HEK293 (cell line): ENCODE results near the gene HTR1B.
A peak's percentile ranks its signal among the peaks of the same experiment; 100 is the strongest.

Source experiments
- CTCF ChIA-PET: fragments of 350-600 bp; formaldehyde crosslinking; extraction: SDS; loops from one replicate; lab custom pipeline; 2021; ENCODE audit warnings: antibody characterized with exemption; lab: Yijun Ruan, JAX
- POLR2A ChIA-PET: fragments of 300-600 bp; formaldehyde crosslinking; extraction: SDS; loops from one replicate; lab custom pipeline; 2020; ENCODE audit warnings: antibody characterized with exemption, inconsistent platforms; lab: Yijun Ruan, JAX
- H3K27ac ChIP-seq: fragments of 200-500 bp; sonication (Bioruptor generic); 2 replicates; pipeline ENCODE4 v1.5.1; 2014; ENCODE audit warnings: low read depth, low read length, control low read depth, inconsistent platforms; ENCODE audit errors: extremely low read depth
- H3K36me3 ChIP-seq, 2 experiments: fragments of 200-500 bp in 1 of 2; sonication (Bioruptor generic) in 1 of 2; 1 replicate in 1 of 2; 2 replicates in 1 of 2; pipeline ENCODE4 v1.5.1; 2014 to 2017; ENCODE audit warnings: inconsistent platforms in 2 of 2, low read length in 2 of 2; ENCODE audit not compliant: control insufficient read depth in 2 of 2, insufficient read depth in 1 of 2
- H3K4me1 ChIP-seq: fragments of 200-500 bp; sonication (Bioruptor generic); 2 replicates; pipeline ENCODE4 v1.5.1; 2014; ENCODE audit warnings: mild to moderate bottlenecking, low read length, inconsistent platforms; ENCODE audit not compliant: control insufficient read depth, insufficient read depth
- H3K4me3 ChIP-seq: 2 replicates; pipeline ENCODE4 v1.5.1; 2011; ENCODE audit warnings: low read depth, mild to moderate bottlenecking, control low read depth, low read length, moderate library complexity
- H3K9me3 ChIP-seq: fragments of 200-500 bp; sonication (Bioruptor generic); 2 replicates; pipeline ENCODE4 v1.5.1; 2014; ENCODE audit warnings: low read depth, low read length, inconsistent platforms; ENCODE audit not compliant: control insufficient read depth, insufficient read depth
- CTCF ChIP-seq: fragments of 450-650 bp; formaldehyde crosslinking; IDR thresholded peaks from 2 replicates; pipeline ENCODE4 v1.5.1; 2016; ENCODE audit warnings: missing biosample characterization, missing genetic modification characterization
- EGR2 ChIP-seq: fragments of 450-650 bp; formaldehyde crosslinking; IDR thresholded peaks from 2 replicates; pipeline ENCODE4 v1.5.1; 2016; ENCODE audit warnings: low read depth, missing biosample characterization, missing genetic modification characterization
- KLF1 ChIP-seq: fragments of 450-650 bp; formaldehyde crosslinking; IDR thresholded peaks from 2 replicates; pipeline ENCODE4 v1.5.1; 2016; ENCODE audit warnings: missing biosample characterization, missing genetic modification characterization
- PBX3 ChIP-seq: sonication (generic); formaldehyde crosslinking; IDR thresholded peaks from 2 replicates; pipeline ENCODE4 v1.8.1; 2022; ENCODE audit warnings: mild to moderate bottlenecking, moderate library complexity, missing genetic modification reagents
- PRDM10 ChIP-seq: fragments of 450-650 bp; formaldehyde crosslinking; IDR thresholded peaks from 2 replicates; pipeline ENCODE4 v1.5.1; 2016; ENCODE audit warnings: missing biosample characterization, missing genetic modification characterization
- SALL2 ChIP-seq: fragments of 450-650 bp; formaldehyde crosslinking; IDR thresholded peaks from 2 replicates; pipeline ENCODE4 v1.5.0; 2017; ENCODE audit warnings: missing biosample characterization, mild to moderate bottlenecking, missing genetic modification characterization, borderline replicate concordance
- SCRT2 ChIP-seq: fragments of 450-650 bp; formaldehyde crosslinking; IDR thresholded peaks from 2 replicates; pipeline ENCODE4 v1.5.1; 2016; ENCODE audit warnings: missing biosample characterization, missing genetic modification characterization
- YY2 ChIP-seq: fragments of 450-650 bp; formaldehyde crosslinking; IDR thresholded peaks from 2 replicates; pipeline ENCODE4 v1.5.1; 2016; ENCODE audit warnings: missing biosample characterization, missing genetic modification characterization
- ZBTB1 ChIP-seq: fragments of 450-650 bp; formaldehyde crosslinking; IDR thresholded peaks from 2 replicates; pipeline ENCODE4 v1.5.1; 2016; ENCODE audit warnings: missing biosample characterization, missing genetic modification characterization
- ZFP37 ChIP-seq: fragments of 450-650 bp; formaldehyde crosslinking; IDR thresholded peaks from 2 replicates; pipeline ENCODE4 v1.5.1; 2016; ENCODE audit warnings: missing biosample characterization, missing genetic modification characterization
- ZIC2 ChIP-seq: fragments of 450-650 bp; formaldehyde crosslinking; IDR thresholded peaks from 2 replicates; pipeline ENCODE4 v1.5.1; 2016; ENCODE audit warnings: missing biosample characterization, missing genetic modification characterization
- ZNF239 ChIP-seq: fragments of 450-650 bp; formaldehyde crosslinking; IDR thresholded peaks from 2 replicates; pipeline ENCODE4 v1.5.1; 2016; ENCODE audit warnings: missing biosample characterization, missing genetic modification characterization
- ZNF266 ChIP-seq: fragments of 450-650 bp; formaldehyde crosslinking; IDR thresholded peaks from 2 replicates; pipeline ENCODE4 v1.5.1; 2016; ENCODE audit warnings: missing biosample characterization, missing genetic modification characterization, low read depth
- ZNF311 ChIP-seq: fragments of 450-650 bp; formaldehyde crosslinking; IDR thresholded peaks from 2 replicates; pipeline ENCODE4 v1.5.1; 2017; ENCODE audit warnings: missing biosample characterization, missing genetic modification characterization, borderline replicate concordance
- ZNF404 ChIP-seq: fragments of 450-650 bp; formaldehyde crosslinking; IDR thresholded peaks from 2 replicates; pipeline ENCODE4 v1.5.1; 2017; ENCODE audit warnings: missing biosample characterization, missing genetic modification characterization
- ZNF560 ChIP-seq: fragments of 450-650 bp; formaldehyde crosslinking; IDR thresholded peaks from 2 replicates; pipeline ENCODE4 v1.5.1; 2017; ENCODE audit warnings: missing biosample characterization, missing genetic modification characterization, borderline replicate concordance
- ZNF600 ChIP-seq: fragments of 450-650 bp; formaldehyde crosslinking; IDR thresholded peaks from 2 replicates; pipeline ENCODE4 v1.5.1; 2016; ENCODE audit warnings: missing biosample characterization, missing genetic modification characterization
- ZNF654 ChIP-seq: fragments of 450-650 bp; formaldehyde crosslinking; IDR thresholded peaks from 2 replicates; pipeline ENCODE4 v1.5.1; 2016; ENCODE audit warnings: low read depth, missing biosample characterization, missing genetic modification characterization
- TF ChIP-seq, protein P1 (sequence below): fragments of 450-650 bp; formaldehyde crosslinking; IDR thresholded peaks from 2 replicates; pipeline ENCODE4 v1.5.1; 2017; ENCODE audit warnings: missing biosample characterization, missing genetic modification characterization
- TF ChIP-seq, protein P2 (sequence below): fragments of 450-650 bp; formaldehyde crosslinking; conservative IDR thresholded peaks from 2 replicates; pipeline ENCODE4 v1.5.1; 2016; ENCODE audit warnings: low read depth, missing biosample characterization, missing genetic modification characterization
- TF ChIP-seq, protein P3 (sequence below): fragments of 450-650 bp; formaldehyde crosslinking; IDR thresholded peaks from 2 replicates; pipeline ENCODE4 v1.5.1; 2017; ENCODE audit warnings: missing biosample characterization, mild to moderate bottlenecking, missing genetic modification characterization, moderate library complexity

Gene HTR1B

GRCh38 chr6:77466055-77466450, 2.8 kb upstream of the HTR1B start (continued):
- TF ChIP-seq, protein P1, sequence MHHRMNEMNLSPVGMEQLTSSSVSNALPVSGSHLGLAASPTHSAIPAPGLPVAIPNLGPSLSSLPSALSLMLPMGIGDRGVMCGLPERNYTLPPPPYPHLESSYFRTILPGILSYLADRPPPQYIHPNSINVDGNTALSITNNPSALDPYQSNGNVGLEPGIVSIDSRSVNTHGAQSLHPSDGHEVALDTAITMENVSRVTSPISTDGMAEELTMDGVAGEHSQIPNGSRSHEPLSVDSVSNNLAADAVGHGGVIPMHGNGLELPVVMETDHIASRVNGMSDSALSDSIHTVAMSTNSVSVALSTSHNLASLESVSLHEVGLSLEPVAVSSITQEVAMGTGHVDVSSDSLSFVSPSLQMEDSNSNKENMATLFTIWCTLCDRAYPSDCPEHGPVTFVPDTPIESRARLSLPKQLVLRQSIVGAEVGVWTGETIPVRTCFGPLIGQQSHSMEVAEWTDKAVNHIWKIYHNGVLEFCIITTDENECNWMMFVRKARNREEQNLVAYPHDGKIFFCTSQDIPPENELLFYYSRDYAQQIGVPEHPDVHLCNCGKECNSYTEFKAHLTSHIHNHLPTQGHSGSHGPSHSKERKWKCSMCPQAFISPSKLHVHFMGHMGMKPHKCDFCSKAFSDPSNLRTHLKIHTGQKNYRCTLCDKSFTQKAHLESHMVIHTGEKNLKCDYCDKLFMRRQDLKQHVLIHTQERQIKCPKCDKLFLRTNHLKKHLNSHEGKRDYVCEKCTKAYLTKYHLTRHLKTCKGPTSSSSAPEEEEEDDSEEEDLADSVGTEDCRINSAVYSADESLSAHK (tag by site-specific recombination), result peak; percentile 99
- TF ChIP-seq CTCF (tag by site-specific recombination), result peak; percentile 85
- TF ChIP-seq EGR2 (tag by site-specific recombination), result 0 out of 2 replicates have a peak, but pooled peaks have one; percentile 10
- peak; percentile 95 for TF ChIP-seq ZNF654
- peak; percentile 88 for TF ChIP-seq PRDM10 (tag by site-specific recombination)
- TF ChIP-seq ZFP37 (tag by site-specific recombination), result no peak
- TF ChIP-seq SCRT2 (tag by site-specific recombination), result peak; percentile 62
- no peak for TF ChIP-seq ZIC2 (tag by site-specific recombination)
- TF ChIP-seq ZNF560 (tag by site-specific recombination), result no peak
- TF ChIP-seq, all 188 proteins: peak for 7

GRCh38 chr6:77464495-77464867, 1.2 kb upstream of the HTR1B start:
- Histone ChIP-seq H3K4me1 (no peaks in the 10 kb centered on the region), H3K9me3 (no peaks in the 10 kb centered on the region), H3K4me3 (peak overlapping the region; percentile 47), H3K27ac (no peak overlapping the region), H3K36me3 (no peaks in the 10 kb centered on the region)
- ChIA-PET POLR2A (no interaction called here), CTCF (interaction anchor here (0.6 to 1.2 kb wide), 11 partner anchors 12 to 1638 kb away, joined by 3 to 6 read pairs (median 3); no protein-coding TSS in a partner anchor)
- no peak for TF ChIP-seq ZNF266 (tag by site-specific recombination)
- TF ChIP-seq, protein P2, sequence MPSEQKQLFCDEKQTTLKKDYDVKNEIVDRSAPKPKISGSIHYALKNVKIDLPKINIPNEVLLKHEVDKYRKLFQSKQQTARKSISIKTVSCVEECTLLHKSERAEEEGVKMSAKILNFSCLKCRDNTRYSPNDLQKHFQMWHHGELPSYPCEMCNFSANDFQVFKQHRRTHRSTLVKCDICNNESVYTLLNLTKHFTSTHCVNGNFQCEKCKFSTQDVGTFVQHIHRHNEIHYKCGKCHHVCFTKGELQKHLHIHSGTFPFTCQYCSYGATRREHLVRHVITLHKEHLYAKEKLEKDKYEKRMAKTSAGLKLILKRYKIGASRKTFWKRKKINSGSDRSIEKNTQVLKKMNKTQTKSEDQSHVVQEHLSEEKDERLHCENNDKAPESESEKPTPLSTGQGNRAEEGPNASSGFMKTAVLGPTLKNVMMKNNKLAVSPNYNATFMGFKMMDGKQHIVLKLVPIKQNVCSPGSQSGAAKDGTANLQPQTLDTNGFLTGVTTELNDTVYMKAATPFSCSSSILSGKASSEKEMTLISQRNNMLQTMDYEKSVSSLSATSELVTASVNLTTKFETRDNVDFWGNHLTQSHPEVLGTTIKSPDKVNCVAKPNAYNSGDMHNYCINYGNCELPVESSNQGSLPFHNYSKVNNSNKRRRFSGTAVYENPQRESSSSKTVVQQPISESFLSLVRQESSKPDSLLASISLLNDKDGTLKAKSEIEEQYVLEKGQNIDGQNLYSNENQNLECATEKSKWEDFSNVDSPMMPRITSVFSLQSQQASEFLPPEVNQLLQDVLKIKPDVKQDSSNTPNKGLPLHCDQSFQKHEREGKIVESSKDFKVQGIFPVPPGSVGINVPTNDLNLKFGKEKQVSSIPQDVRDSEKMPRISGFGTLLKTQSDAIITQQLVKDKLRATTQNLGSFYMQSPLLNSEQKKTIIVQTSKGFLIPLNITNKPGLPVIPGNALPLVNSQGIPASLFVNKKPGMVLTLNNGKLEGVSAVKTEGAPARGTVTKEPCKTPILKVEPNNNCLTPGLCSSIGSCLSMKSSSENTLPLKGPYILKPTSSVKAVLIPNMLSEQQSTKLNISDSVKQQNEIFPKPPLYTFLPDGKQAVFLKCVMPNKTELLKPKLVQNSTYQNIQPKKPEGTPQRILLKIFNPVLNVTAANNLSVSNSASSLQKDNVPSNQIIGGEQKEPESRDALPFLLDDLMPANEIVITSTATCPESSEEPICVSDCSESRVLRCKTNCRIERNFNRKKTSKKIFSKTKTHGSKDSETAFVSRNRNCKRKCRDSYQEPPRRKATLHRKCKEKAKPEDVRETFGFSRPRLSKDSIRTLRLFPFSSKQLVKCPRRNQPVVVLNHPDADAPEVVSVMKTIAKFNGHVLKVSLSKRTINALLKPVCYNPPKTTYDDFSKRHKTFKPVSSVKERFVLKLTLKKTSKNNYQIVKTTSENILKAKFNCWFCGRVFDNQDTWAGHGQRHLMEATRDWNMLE (tag by site-specific recombination), result no peak
- 0 out of 2 replicates have a peak, but pooled peaks have one; percentile 52 for TF ChIP-seq PBX3 (CRISPR knock-in tag)
- no peak for TF ChIP-seq ZIC2 (tag by site-specific recombination)
- TF ChIP-seq KLF1 (tag by site-specific recombination), result no peak
- 0 out of 2 replicates have a peak, but pooled peaks have one; percentile 12 for TF ChIP-seq ZNF600 (tag by site-specific recombination)
- TF ChIP-seq YY2 (tag by site-specific recombination), result no peak
- TF ChIP-seq ZNF404, result no peak
- TF ChIP-seq ZNF311, result no peak
- TF ChIP-seq, protein P3, sequence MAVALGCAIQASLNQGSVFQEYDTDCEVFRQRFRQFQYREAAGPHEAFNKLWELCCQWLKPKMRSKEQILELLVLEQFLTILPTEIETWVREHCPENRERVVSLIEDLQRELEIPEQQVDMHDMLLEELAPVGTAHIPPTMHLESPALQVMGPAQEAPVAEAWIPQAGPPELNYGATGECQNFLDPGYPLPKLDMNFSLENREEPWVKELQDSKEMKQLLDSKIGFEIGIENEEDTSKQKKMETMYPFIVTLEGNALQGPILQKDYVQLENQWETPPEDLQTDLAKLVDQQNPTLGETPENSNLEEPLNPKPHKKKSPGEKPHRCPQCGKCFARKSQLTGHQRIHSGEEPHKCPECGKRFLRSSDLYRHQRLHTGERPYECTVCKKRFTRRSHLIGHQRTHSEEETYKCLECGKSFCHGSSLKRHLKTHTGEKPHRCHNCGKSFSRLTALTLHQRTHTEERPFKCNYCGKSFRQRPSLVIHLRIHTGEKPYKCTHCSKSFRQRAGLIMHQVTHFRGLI (tag by site-specific recombination), result no peak
- TF ChIP-seq SALL2 (tag by site-specific recombination), result no peak
- no peak for TF ChIP-seq ZBTB1 (tag by site-specific recombination)
- TF ChIP-seq ZNF239 (tag by site-specific recombination), result no peak
